B cell (primary cell): Measurements from ENCODE around the gene SLC43A3. TPM values are rescaled to one million over a fixed set of nuclear protein-coding genes. Genes with fewer than 3 reads are reported as not detected.

Experiments
- ATAC-seq: fragments of 200-7000 bp; cut with Tn5 transposase; one replicate; pipeline ENCODE4 v1.10.0; 2021; ENCODE audit warnings: low read depth, mild to moderate bottlenecking, moderate number of reproducible peaks, moderate library complexity
- CTCF ChIA-PET: fragments of 350-600 bp; sonication (Branson Sonifier 250); formaldehyde crosslinking; loops from one replicate; lab custom pipeline; 2021; ENCODE audit warnings: antibody characterized with exemption, inconsistent platforms; lab: Charles Lee
- POLR2A ChIA-PET: fragments of 350-600 bp; sonication (Branson Sonifier 250); formaldehyde crosslinking; loops from one replicate; lab custom pipeline; 2021; ENCODE audit warnings: antibody characterized with exemption; lab: Charles Lee
- DNase-seq: peaks from one replicate; pipeline ENCODE4 v3.0.0; 2013
- H2AFZ ChIP-seq: 2 replicates; pipeline ENCODE4 v1.6.1; 2012; ENCODE audit warnings: mild to moderate bottlenecking, low read depth, low read length; ENCODE audit not compliant: insufficient read depth, poor library complexity, severe bottlenecking
- H3K27ac ChIP-seq, 2 donors: 1 replicate in 1 of 2; 2 replicates in 1 of 2; pipeline ENCODE4 v1.5.1; 2012 to 2013; ENCODE audit warnings: low read length in 2 of 2, mild to moderate bottlenecking in 2 of 2, moderate library complexity in 1 of 2
- H3K27me3 ChIP-seq, 4 experiments: fragments of 200-600 bp in 1 of 4; sonication (generic) in 1 of 4; replicated peaks in 1 of 4; 1 replicate in 2 of 4; 2 replicates in 2 of 4; pipeline versions ENCODE4 v1.6.1 to v1.7.0; 2013 to 2016; ENCODE audit warnings: low read length in 3 of 4, mild to moderate bottlenecking in 2 of 4, mixed read lengths in 1 of 4, moderate library complexity in 1 of 4; ENCODE audit not compliant: insufficient read depth in 4 of 4, control insufficient read depth in 3 of 4; ENCODE audit errors: control extremely low read depth in 1 of 4
- H3K36me3 ChIP-seq, 2 experiments: replicated peaks in 1 of 2; 1 replicate in 1 of 2; 2 replicates in 1 of 2; pipeline versions ENCODE4 v1.6.1 to v1.7.1; 2013; ENCODE audit warnings: low read length in 1 of 2; ENCODE audit not compliant: insufficient read depth in 2 of 2, control insufficient read depth in 1 of 2; ENCODE audit errors: control extremely low read depth in 1 of 2, extremely low read depth in 1 of 2
- H3K4me1 ChIP-seq, 2 donors: fragments of 200-600 bp in 1 of 2; sonication (generic) in 1 of 2; 1 replicate in 1 of 2; 2 replicates in 1 of 2; pipeline versions ENCODE4 v1.5.1 to v1.6.1; 2013 to 2017; ENCODE audit warnings: low read length in 2 of 2; ENCODE audit not compliant: control insufficient read depth in 2 of 2, insufficient read depth in 2 of 2
- H3K4me2 ChIP-seq: replicated peaks from 2 replicates; pipeline ENCODE3; 2012; ENCODE audit warnings: mild to moderate bottlenecking, low read depth, low read length; ENCODE audit not compliant: poor library complexity, severe bottlenecking
- H3K4me3 ChIP-seq, 5 experiments: fragments of 200-600 bp in 1 of 5; sonication (generic) in 1 of 5; 1 replicate in 3 of 5; 2 replicates in 2 of 5; pipeline versions ENCODE4 v1.5.1 to v1.7.0; 2011 to 2016; ENCODE audit warnings: low read length in 4 of 5, mild to moderate bottlenecking in 4 of 5, low read depth in 2 of 5, control low read depth in 1 of 5, moderate library complexity in 1 of 5; ENCODE audit not compliant: insufficient read depth in 1 of 5; ENCODE audit errors: control extremely low read depth in 1 of 5, extremely low read depth in 1 of 5
- H3K79me2 ChIP-seq: fragments of 200-600 bp; sonication (generic); one replicate; pipeline ENCODE4 v1.6.0; 2016; ENCODE audit warnings: low read length; ENCODE audit not compliant: control insufficient read depth, insufficient read depth
- H3K9ac ChIP-seq: fragments of 200-600 bp; sonication (generic); 2 replicates; pipeline ENCODE4 v1.6.1; 2017; ENCODE audit warnings: mild to moderate bottlenecking, low read length, moderate library complexity
- H3K9me3 ChIP-seq, 3 donors: one replicate each; pipeline versions ENCODE4 v1.6.1 to v1.7.1; 2013; ENCODE audit warnings: low read length in 2 of 3; ENCODE audit not compliant: control insufficient read depth in 2 of 3, insufficient read depth in 1 of 3; ENCODE audit errors: control extremely low read depth in 1 of 3
- H4K20me1 ChIP-seq: 2 replicates; pipeline ENCODE4 v1.6.0; 2012; ENCODE audit warnings: mild to moderate bottlenecking, low read length; ENCODE audit not compliant: insufficient read depth, control insufficient read depth, poor library complexity, severe bottlenecking
- H3K27ac Mint-ChIP-seq: one replicate; pipeline ENCODE4 v1.8.0; 2021; ENCODE audit warnings: mixed read lengths
- H3K27me3 Mint-ChIP-seq: one replicate; pipeline ENCODE4 v1.8.0; 2021; ENCODE audit warnings: mixed read lengths
- H3K4me1 Mint-ChIP-seq: one replicate; pipeline ENCODE4 v1.8.0; 2021; ENCODE audit warnings: mixed read lengths
- H3K4me3 Mint-ChIP-seq: one replicate; pipeline ENCODE4 v1.8.0; 2021; ENCODE audit warnings: mixed read lengths
- H3K9me3 Mint-ChIP-seq: one replicate; pipeline ENCODE4 v1.8.0; 2022; ENCODE audit warnings: mixed read lengths; ENCODE audit not compliant: insufficient read depth
- CTCF ChIP-seq: fragments of 200-600 bp; IDR thresholded peaks from one replicate; pipeline ENCODE4 v1.8.0; 2022; ENCODE audit warnings: antibody characterized with exemption, mild to moderate bottlenecking
- EZH2 ChIP-seq: IDR thresholded peaks from 2 replicates; pipeline ENCODE4 v1.6.1; 2012; ENCODE audit warnings: borderline replicate concordance, low read depth, mild to moderate bottlenecking, moderate library complexity, low read length; ENCODE audit not compliant: insufficient read depth, poor library complexity, severe bottlenecking
- WGBS: methylation state at CpG from one replicate; pipeline ENCODE4 v1.1.5; 2013; ENCODE audit warnings: missing lambda C conversion rate; ENCODE audit not compliant: insufficient coverage; 5-methylcytosine and 5-hydroxymethylcytosine counted together
- intact Hi-C: fragments of 100-400 bp; cut with micrococcal nuclease; formaldehyde crosslinking; loops from one replicate; pipeline ENCODE4 v1.10.0; 2022
- polyA plus RNA-seq: library from polyadenylated mRNA; depleted of rRNA; stranded (reverse); fragments of >200 nt; gene quantifications from 2 replicates; pipeline ENCODE4 v1.2.3, GENCODE V29; 2012
- total RNA-seq, 2 donors: library from RNA; stranded (reverse); fragments of 120-200 nt in 1 of 2; gene quantifications; 1 replicate in 1 of 2; 2 replicates in 1 of 2; pipeline versions ENCODE4 v1.2.3 to v1.2.4, GENCODE V29; 2013 to 2022

Gene SLC43A3
- total and polyA plus RNA-seq, 2 donors (not counting 1 experiment from before 2014, with no cell fraction given), result 7.6 to 20.9 TPM

GRCh38 chr11:57414612-57415212 is 12.2 kb downstream of the SLC43A3 start:
- Mint-ChIP-seq H3K27ac (no peak overlapping the region), H3K9me3 (no peaks in the 10 kb centered on the region), H3K4me1 (no peaks in the 10 kb centered on the region), H3K27me3 (no peaks in the 10 kb centered on the region), H3K4me3 (no peak overlapping the region)
- no peaks in the 10 kb centered on the region for H4K20me1 ChIP-seq
- no peak overlapping the region for H3K27ac ChIP-seq
- ATAC-seq, result no peak
- no peak overlapping the region for H3K4me3 ChIP-seq
- TF ChIP-seq CTCF (no peak), EZH2 (no peak)
- peaks cover 4% of the 10 kb centered on the region for H3K79me2 ChIP-seq
- no peaks in the 10 kb centered on the region for H3K4me1 ChIP-seq
- H3K4me2 ChIP-seq, result no peak overlapping the region
- H3K36me3 ChIP-seq, result peaks cover 0 to 27% of the 10 kb centered on the region in 2 experiments
- no peak overlapping the region for H2AFZ ChIP-seq
- no peak for DNase-seq
- ChIA-PET CTCF (no interaction called here), POLR2A (no interaction called here)
- intact Hi-C loops, result no loop called here
- H3K27me3 ChIP-seq, result no peaks in the 10 kb centered on the region
- 93% methylated on average over 5 of the region's 11 CpGs for WGBS
- no peak overlapping the region for H3K9ac ChIP-seq
- no peaks in the 10 kb centered on the region for H3K9me3 ChIP-seq

- Histone ChIP-seq H3K4me2 (no peak overlapping the region), H3K27ac (no peak overlapping the region), H3K9me3 (no peaks in the 10 kb centered on the region), H4K20me1 (no peaks in the 10 kb centered on the region), H3K79me2 (peaks cover 4% of the 10 kb centered on the region), H3K36me3 (peaks cover 0 to 25% of the 10 kb centered on the region in 2 experiments), H3K4me3 (no peak overlapping the region), H3K4me1 (no peaks in the 10 kb centered on the region), H3K27me3 (no peaks in the 10 kb centered on the region), H2AFZ (no peak overlapping the region), H3K9ac (no peak overlapping the region)
- ChIA-PET POLR2A (no interaction called here), CTCF (no interaction called here)
- TF ChIP-seq EZH2, result no peak
- no peak for TF ChIP-seq CTCF
- Mint-ChIP-seq H3K27ac (no peak overlapping the region), H3K4me3 (no peak overlapping the region), H3K27me3 (no peaks in the 10 kb centered on the region), H3K4me1 (no peaks in the 10 kb centered on the region), H3K9me3 (no peaks in the 10 kb centered on the region)
- ATAC-seq (no peak), DNase-seq (no peak)
- intact Hi-C loops, result no loop called here
- WGBS, result 95% methylated on average over 4 of the region's 4 CpGs
Measured at GRCh38 chr11:57413681-57414080, 13.2 kb downstream of the SLC43A3 start.
